NCI-H748 (cell line): ENCODE measurements around the gene KCNN3.
"Not testable (repeated sequence)": the region's sequence is repeated elsewhere in the genome, so short reads cannot be mapped to it uniquely, and the experiment has no call there.

ENCODE experiments used
- DNase-seq: peaks from one replicate; lab custom pipeline; 2025; ENCODE audit not compliant: unreplicated experiment; lab: John Stamatoyannopoulos, UW

KCNN3 gene

DNA sequence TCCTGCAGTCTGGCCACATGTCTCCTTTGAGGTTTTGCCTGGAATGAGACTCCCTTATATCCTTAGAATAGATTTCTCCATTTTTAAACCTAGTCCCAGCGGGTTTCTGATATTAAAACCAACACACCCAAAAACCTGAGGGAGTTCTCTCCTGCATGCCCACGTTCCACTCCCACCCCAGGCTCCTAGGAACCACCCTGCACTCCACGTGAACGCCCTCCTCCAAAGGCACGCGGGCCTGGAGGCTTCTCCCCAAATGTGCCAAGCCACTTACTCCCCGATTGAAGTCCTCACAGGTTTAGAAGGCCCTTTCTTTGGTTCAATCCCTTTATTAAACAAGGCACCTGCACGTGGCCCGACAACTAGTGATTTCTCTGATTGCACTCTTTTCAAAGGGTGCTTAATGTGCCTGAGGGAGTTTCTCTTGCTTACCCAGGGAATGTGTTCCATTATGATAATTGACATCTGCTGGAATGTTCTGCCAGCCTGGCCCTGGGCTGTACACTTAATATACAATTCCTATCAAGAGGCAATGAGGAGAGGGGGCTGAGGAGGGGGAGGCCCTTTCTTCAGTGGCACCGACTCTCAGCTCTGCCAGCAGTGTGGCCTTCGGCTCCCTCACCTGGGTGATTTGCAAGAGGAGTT, 157.8 kb downstream of the KCNN3 start:
- no peak for DNase-seq

DNA sequence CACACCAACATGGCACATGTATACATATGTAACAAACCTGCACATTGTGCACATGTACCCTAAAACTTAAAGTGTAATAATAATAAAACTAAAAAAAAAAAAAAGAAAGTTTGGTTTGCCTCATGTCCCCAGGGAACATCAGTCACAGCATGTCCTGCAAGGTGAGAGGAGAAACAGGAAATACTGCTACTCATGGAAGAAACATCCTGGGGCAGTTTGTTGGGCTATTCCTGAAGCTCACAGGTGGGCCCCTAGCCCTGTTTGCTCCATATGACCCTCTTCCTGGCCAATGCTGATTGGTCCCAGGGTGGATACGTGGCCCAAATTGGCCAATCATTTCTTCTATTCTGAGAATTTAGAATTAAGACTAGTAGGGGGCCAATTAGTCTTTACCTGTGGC, 158.7 kb downstream of the KCNN3 start:
- DNase-seq = no peak

DNA sequence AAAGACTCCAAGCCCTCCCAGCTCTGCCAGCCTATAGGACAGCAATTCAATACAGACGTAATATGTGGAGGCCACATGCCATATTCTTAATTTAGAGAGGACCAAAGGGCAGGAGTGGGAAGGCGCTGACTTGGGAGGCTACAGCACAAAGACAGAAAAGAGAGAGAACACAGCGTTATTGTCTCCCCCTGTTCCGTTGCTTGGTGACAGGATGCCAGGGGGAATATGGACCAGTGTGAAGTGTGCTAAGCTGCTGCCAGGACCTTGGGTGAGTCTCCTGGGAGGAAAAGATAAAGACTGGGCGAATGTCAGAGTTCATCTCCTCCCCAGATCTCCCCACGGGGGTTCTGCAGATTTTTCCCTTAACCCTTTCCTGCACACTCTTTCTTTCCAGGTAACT, 160.0 kb downstream of the KCNN3 start:
- no peak for DNase-seq

DNA sequence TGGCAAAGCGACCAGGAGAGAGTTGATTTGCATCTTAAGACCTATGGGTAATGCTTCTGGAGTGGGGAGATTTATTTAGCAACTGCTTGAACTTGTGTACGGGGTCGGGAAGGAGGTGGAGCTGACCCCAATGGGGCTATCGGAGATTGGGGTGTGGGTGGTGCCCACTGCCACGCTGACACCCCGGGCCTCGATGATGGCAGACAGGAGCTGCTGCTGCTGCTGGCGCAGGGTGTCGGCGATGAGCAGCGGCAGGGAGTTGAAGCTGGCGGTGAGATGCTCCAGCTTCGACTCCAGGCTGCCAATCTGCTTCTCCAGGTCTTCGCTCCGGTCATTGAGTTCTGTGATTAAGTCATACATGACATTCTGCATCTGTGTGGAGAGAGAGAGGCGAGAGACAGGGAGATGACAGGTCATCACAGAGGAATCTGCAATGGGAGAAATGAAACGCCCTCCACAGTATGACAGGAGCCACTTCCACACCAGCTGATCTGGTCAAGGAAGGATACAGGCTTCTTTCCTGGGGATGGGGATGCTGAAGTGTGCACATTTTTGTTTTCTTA, 162.1 kb downstream of the KCNN3 start:
- DNase-seq = no peak

DNA sequence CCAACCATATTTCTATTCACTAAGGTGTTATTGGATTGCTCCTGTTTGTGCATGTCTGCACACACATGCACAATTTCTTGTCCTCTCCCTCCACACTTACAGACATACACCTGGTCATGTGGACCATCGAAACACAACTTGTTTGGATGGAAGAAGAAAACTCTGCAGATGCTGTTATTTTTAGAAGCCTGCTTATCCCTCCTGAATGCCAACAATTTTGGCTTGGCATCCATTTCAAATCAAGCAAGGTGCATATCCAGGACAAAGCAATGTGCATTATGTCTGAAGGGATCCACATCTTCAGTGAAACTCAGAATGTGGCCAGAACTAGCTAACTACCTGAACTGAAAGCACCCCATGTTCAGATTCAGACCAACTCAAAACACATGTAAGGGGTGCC, 163.2 kb downstream of the KCNN3 start:
- DNase-seq = no peak

DNA sequence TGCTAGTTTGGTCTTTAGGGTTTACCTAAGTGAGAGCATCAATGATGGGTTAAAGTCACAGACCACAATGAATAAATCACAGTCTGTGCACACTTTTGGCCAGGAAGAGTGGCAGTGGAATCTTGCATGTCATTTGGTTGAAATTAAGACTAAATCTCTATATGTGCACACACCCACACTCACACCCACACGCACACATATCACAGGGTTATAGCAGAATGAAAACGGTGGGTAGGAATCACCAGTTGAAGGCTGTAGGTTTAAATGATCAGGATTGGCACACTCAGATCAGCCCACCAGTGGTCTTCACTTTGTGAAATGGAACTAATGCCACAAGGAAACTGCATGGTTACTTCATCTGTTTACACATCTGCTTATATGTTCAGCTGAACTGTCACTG, 164.5 kb downstream of the KCNN3 start:
- no peak for DNase-seq

DNA sequence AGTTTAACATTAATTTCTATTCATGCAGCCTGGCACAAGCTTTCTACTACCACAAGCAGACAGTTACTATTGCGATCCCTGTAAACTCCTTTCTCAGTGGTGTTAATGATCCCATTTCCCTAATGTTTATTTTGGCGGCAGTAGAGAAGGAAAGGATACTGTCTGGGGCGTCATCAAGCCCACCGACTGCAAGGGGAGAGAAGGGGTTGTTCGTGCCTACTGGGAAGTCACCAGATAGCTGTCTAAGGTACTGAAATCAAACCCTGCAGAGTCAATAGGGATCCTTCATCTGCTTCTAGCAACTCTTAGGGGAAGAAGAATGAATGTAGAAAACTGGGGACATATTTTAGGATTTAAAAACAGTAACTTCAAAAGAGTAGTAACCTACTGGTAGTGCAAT, 166.9 kb downstream of the KCNN3 start:
- DNase-seq = no peak

DNA sequence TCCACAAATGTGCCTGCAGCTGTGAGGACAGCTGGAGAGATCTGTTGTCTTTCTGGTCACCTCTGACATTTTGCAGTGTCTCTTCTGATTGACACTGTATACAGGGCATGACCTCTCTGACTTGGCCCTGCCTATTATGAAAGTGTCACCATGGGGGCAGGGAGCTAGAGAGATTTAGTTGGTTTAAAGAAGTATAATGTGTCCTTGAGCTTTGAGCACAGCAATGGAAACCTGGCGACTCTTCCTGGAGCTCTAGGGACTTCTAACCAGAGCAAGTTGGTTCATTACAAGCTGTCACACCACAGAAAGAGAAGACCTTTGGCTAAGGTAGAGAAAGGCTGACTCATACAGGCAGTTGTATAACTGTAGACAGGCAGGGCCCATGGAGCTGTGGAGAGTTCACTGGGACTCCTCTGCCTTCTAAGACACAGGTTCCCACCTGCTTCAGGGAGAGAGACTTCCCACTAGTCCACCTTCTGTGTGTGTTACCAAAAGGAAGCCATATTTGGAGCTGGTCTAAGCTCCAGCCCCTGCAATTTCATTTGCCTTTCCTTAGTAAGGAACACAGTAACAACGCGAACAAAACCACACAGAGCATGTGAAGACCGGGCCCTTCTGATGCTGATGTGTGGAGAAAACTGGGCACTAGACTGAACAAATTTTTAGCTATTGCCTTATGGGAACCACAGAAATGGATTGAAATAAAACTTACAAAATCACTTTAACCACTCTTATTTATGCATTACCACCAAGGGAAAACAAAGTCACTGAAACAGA, 171.6 kb downstream of the KCNN3 start:
- no peak for DNase-seq

DNA sequence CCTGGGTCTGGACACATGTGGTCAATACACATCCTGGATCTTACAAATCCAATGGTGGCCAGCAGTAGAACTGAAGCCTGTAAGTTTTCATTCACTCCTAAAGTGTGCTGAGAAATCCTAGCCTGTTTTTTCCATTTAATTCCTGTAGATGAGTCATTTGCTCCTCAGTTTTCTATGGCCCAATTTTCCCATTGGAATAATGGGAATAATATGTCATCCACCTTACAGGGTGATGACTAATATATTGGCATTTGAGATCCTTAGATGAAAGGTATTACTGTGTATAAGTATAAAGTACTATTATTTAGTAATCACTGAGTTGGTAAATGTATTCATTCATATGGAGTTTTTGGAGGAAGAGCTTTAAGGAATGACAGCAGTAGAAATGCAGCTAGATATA, 172.4 kb downstream of the KCNN3 start:
- no peak for DNase-seq

DNA sequence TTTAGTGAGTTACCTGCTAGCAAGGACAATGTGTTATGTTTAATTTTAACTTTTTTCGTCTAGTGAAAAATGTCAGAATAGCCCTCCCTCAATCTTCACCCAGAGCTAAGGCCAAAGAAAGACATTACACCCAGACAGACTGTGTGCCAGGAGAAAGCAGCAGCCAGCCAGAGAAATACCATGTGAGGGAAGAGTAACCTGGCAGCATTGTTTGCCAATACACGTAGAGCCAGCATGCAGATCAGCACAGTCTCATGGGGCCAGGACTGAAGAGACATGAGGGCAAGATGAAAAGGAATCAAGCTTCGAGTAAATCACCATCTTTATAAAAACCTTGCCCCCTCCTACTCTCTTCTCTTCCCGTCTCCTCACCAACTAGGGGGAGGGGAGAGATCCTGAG, 173.6 kb downstream of the KCNN3 start:
- DNase-seq = no peak

DNA sequence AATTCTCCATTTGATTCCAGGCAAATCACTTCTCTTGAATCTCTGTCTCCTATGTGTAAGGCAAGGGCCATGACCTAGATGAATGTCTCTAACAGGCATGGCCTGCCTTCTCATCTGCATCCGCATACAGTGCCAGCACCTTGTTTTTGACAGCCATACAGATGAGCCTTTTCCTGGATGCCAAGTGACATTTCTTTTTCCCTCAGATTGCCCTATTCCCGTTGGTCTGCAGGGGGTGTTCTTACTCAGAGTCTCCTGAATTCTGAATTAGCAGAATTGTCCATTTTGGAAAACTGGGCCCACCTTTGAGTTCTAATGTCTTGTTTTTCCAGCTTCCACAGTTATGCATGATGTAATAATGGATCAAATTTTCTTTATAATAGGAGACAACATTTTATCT, 174.1 kb downstream of the KCNN3 start:
- DNase-seq = no peak

DNA sequence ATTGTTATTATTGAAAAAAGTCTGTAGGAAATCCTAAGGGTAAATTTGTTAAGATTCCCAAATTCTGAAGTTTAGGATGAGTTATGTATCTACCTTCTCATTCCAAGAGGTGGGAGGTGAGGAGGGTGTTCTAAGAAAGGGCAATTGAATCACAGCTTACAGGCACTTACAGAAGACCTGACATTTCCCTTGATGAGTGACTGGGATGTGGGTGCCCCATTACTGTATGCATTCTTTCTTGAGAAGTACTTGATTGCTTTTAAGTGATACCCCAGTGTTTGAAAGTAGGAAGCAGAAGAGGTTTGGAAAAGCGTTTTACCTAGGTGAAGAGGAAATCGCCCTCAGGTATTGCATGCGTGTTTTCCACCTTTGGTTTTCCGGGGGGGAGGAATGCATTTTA, 175.1 kb downstream of the KCNN3 start:
- DNase-seq = no peak

DNA sequence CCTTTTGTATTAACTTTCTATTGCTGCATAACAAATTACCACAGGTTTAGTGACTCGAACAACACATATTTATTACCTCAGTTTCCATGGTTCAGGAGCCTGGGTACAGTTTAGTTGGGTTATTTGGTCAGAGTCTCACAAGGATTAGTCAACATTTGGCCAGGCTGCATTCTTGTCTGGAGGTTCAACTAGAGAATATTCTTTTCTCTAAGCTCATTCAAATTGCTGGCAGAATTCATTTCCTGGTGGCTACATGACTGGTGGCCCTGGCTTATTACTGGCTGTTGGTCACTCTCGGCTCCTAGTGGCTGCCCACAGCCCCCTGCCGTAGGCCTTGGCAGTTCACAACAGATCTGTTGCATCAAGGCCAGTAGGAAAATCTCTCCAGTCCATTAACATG, 181.0 kb downstream of the KCNN3 start:
- DNase-seq = no peak

DNA sequence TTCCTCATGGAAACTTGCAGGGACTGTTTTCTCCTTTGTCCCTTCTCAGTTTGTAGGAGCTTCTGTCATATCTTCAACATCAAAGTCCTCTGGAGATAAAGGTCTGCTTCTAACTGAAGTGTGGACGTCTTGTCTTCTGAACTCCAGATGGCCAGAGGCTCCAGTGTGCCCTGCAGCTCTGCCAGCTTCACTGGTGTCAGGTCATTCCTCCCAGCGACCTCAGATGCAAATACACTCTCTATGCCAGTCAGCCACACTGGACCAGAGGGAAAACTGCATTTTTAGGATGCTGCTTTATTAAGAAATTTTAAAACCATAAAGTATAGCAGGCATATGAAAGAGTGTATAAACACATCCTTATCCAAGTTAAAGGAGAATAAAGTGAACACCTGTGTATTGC, 183.6 kb downstream of the KCNN3 start:
- DNase-seq = no peak

DNA sequence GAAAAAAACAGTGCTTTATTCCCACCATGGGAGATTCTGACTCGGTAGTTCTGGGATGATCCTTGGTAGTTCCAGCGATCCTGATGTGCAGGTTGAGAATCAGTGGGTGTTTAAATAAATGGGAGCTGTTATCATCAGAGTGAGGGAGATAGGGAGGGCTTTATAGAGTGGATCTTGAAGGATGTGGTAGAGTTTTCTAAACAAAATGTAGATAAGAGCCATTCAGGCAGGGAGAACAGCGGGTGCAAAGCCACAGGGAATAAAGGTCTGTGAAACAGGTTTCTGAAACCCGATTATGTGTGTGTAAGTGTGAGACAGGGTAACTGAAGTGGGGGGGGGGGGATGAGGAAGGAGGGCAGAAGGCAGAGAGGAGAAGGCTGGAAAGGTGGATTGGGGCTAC, 186.3 kb downstream of the KCNN3 start:
- DNase-seq = no peak

DNA sequence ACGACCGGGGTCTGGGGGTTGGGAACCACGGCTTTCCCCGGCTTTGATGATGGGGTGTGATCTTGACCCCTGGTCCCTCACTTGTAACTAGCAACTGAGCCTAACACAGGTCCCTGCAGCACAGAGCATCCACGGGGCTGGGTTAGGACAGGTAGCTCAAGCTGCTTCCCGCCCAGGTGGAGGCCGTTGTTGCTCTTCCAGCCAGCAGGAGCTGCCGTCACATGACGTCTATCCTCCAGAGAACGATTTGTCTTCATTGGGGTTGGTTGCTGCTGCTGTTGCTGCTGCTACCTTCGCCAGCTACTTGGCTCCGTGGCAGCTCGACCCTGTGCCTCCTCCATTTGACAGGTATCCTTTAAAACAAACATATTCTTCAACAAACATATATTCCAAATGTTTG, 187.8 kb downstream of the KCNN3 start:
- DNase-seq = peak; percentile 23

DNA sequence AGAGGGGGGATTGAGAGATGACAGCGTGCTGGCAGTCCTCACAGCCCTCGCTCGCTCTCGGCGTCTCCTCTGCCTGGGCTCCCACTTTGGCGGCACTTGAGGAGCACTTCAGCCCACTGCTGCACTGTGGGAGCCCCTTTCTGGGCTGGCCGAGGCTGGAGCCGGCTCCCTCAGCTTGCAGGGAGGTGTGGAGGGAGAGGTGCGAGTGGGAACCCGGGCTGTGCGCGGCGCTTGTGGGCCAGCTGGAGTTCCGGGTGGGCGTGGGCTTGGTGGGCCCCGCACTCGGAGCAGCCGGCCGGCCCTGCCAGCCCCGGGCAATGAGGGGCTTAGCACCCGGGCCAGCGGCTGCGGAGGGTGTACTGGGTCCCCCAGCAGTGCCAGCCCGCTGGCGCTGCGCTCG, 192.2 kb downstream of the KCNN3 start:
- not testable (repeated sequence) for DNase-seq

DNA sequence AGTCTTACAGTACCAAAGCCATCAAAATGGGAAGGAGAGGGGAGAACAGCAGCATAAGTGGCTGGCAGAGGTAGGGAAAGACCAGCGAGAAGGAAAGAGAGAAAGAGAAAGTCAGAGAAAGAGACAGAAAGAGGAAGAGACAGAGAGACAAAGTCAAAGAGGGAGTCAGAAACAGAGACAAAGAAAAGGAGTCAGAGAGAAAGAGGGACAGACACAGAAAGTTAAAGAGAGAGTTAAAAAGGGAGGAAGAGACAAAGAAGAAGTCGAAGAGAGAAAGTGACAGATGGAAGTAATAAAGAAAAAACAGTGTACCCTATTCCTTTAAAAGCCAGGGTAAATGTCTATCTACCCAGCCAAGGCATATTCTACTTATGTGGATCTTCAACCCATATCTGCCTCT, 193.2 kb downstream of the KCNN3 start:
- not testable (repeated sequence) for DNase-seq

DNA sequence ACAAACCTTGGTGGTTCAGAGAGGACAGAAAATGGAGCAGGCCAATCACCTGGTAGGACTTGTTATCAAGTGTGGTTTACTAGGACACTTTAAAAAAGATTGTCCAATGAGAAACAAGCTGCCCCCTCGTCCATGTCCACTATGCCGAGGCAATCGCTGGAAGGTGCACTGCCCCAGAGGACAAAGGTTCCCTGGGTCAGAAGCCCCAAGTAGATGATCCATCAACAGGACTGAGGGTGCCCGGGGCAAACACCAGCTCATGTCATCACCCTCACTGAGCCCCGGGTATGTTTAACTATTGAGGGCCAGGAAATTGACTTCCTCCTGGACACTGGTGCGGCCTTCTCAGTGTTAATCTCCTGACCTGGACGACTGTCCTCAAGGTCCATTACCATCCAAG, 195.6 kb downstream of the KCNN3 start:
- not testable (repeated sequence) for DNase-seq

DNA sequence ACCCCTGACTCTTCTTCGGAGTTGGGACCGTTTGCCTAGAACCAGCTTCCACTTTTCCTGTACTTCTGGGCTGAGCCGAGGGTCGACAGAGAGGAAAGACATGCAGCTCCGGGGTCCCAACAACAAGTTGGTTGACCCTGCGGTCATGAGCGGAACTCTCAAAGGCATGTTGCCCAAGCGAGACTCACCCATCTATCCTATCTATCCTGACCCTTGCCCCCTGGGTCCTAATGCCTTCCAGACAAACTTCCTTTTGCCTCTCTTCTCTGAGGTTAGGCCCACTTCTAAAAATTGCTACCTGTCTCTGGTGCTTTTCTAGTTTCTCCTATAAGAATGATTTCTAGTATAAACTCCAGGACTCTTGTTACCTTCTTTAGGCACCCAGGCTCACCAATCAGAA, 197.8 kb downstream of the KCNN3 start:
- not testable (repeated sequence) for DNase-seq

DNA sequence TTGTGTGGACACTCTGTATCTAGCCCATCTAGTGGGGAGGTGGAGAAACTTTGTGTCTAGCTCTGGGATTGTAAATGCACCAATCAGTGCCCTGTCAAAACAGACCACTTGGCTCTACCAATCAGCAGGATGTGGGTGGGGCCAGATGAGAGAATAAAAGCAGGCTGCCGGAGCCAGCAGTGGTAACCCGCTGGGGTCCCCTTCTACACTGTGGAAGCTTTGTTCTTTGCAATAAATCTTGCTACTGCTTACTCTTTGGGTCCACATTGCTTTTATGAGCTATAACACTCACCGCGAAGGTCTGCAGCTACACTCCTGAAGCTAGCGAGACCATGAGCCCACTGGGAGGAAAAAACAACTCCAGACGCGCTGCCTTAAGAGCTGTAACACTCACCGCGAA, 198.7 kb downstream of the KCNN3 start:
- not testable (repeated sequence) for DNase-seq
